GM10266 (cell line): Measurements from ENCODE around the gene HTATIP2.
A peak's percentile ranks its signal among the peaks of the same experiment; 100 is the strongest.

ENCODE experiments used
- DNase-seq: peaks from one replicate; pipeline ENCODE4 v3.0.0; 2012; ENCODE audit errors: extremely low spot score
- CTCF ChIP-seq: IDR thresholded peaks from 2 replicates; pipeline ENCODE4 v1.5.1; 2012; ENCODE audit warnings: mild to moderate bottlenecking, low read depth; ENCODE audit not compliant: control insufficient read depth, insufficient read depth; ENCODE audit errors: missing control alignments

The HTATIP2 gene

GRCh38 chr11:20397281-20397680 is 33.8 kb downstream of the HTATIP2 start:
- peak; percentile 56 for TF ChIP-seq CTCF
- peak; percentile 27 for DNase-seq

- no peak for TF ChIP-seq CTCF
- DNase-seq, result no peak
Observed at GRCh38 chr11:20399498-20399897, 36.0 kb downstream of the HTATIP2 start.

DNA sequence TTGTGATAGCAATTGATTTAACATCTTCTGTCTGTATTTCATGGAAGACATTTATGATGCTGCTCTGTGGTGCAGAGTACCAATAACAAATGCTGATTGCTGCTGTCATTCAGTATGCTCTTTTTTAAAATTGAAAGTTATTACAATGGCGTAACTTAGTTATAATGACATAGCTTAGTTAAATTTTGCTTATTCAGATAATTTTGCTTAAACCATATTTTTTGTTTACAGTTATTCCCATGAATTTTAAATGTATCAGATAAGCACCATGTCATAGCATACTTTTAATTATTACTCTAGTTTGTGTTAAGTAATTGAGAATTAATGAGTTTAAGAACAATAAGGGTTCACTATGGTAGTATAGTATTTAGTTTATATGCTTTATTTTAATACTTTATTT is 39.5 kb downstream of the HTATIP2 start:
- no peak for TF ChIP-seq CTCF
- no peak for DNase-seq

GRCh38 chr11:20406484-20406883 is 43.0 kb downstream of the HTATIP2 start:
- TF ChIP-seq CTCF, result no peak

GRCh38 chr11:20407344-20407743 is 43.8 kb downstream of the HTATIP2 start:
- TF ChIP-seq CTCF, result no peak

More at GRCh38 chr11:20406484-20406883, 43.0 kb downstream of the HTATIP2 start:
- no peak for DNase-seq

GRCh38 chr11:20415432-20415831 is 51.9 kb downstream of the HTATIP2 start:
- no peak for DNase-seq
- TF ChIP-seq CTCF, result no peak

More at GRCh38 chr11:20407344-20407743, 43.8 kb downstream of the HTATIP2 start:
- no peak for DNase-seq

- no peak for TF ChIP-seq CTCF
- DNase-seq, result no peak
Observed at GRCh38 chr11:20417771-20418170, 54.3 kb downstream of the HTATIP2 start.
